Adrenal gland (tissue), 12 donors: Measurements from ENCODE around the gene OTC. TPM values are rescaled to one million over a fixed set of nuclear protein-coding genes. Genes with fewer than 3 reads are reported as not detected.
A peak's percentile ranks its signal among the peaks of the same experiment; 100 is the strongest.

Source experiments
- DNase-seq, 7 donors: peaks; one replicate each; pipeline ENCODE4 v3.0.0-alpha.2; 2019 to 2020
- H3K27ac ChIP-seq, 5 donors: fragments of 200-600 bp; sonication (generic) in 4 of 5; 1 replicate in 3 of 5; 2 replicates in 2 of 5; pipeline versions ENCODE4 v1.5.1 to v1.8.0; 2016 to 2020; ENCODE audit warnings: mild to moderate bottlenecking in 1 of 5
- H3K27me3 ChIP-seq: fragments of 200-600 bp; 2 replicates; pipeline ENCODE4 v1.8.0; 2021
- H3K36me3 ChIP-seq, 2 donors: fragments of 200-600 bp; replicated peaks in 1 of 2; 1 replicate in 1 of 2; 2 replicates in 1 of 2; pipeline versions ENCODE4 v1.5.1 to v1.8.0; 2018 to 2022
- H3K4me1 ChIP-seq, 2 donors: fragments of 200-600 bp; replicated peaks in 1 of 2; 1 replicate in 1 of 2; 2 replicates in 1 of 2; pipeline versions ENCODE4 v1.5.1 to v1.8.0; 2018 to 2021
- H3K4me3 ChIP-seq, 4 donors: fragments of 200-600 bp; sonication (generic) in 3 of 4; one replicate each; pipeline ENCODE4 v1.5.1; 2016 to 2018
- H3K9me3 ChIP-seq, 3 donors: fragments of 200-600 bp; sonication (generic) in 1 of 3; replicated peaks in 1 of 3; 1 replicate in 2 of 3; 2 replicates in 1 of 3; pipeline versions ENCODE4 v1.5.1 to v1.8.0; 2016 to 2021
- POLR2A ChIP-seq, 2 donors: fragments of 450-650 bp; IDR thresholded peaks; one replicate each; pipeline ENCODE4 v1.6.1; 2017; ENCODE audit warnings: antibody characterized with exemption in 2 of 2, mild to moderate bottlenecking in 2 of 2, moderate library complexity in 1 of 2
- WGBS, 4 donors: extraction: QIAGEN DNeasy Blood & Tissue Kit in 2 of 4; methylation state at CpG; one replicate each; pipeline versions ENCODE4 v1.1.5 to v1.1.7; 2013 to 2017; 5-methylcytosine and 5-hydroxymethylcytosine counted together
- intact Hi-C, 2 donors: fragments of 100-400 bp; cut with DNase I; formaldehyde crosslinking; loops; one replicate each; pipeline versions ENCODE4 v1.14.1 to v1.15.0; 2022 to 2023
- polyA plus RNA-seq, 3 donors: library from polyadenylated mRNA; stranded (reverse); fragments of 200-250 nt in 2 of 3; fragments of 350-450 nt in 1 of 3; fragmentation: Illumina TruSeq in 1 of 3; extraction: RNeasy Lipid Tissue Mini Kit (QIAGEN cat#74804) in 1 of 3; gene quantifications; one replicate each; pipeline ENCODE4 v1.2.3, GENCODE V29; 2013 to 2014
- total RNA-seq, 9 donors: library from RNA; depleted of rRNA in 4 of 9; stranded (reverse); fragments of >200 nt in 4 of 9; fragments of 120-200 nt in 1 of 9; fragmentation: NEBNext Ultra II Directional in 1 of 9; extraction: Animal tissue kit (Norgen Biotek cat#: 25700) in 1 of 9; gene quantifications; one replicate each; pipeline versions ENCODE4 v1.1.0 to v1.2.4, GENCODE V29; 2013 to 2023
- TF ChIP-seq, protein P1 (sequence below), 6 experiments: fragments of 450-650 bp in 4 of 6; fragments of 200-600 bp in 2 of 6; sonication (generic) in 1 of 6; IDR thresholded peaks; 1 replicate in 5 of 6; 2 replicates in 1 of 6; pipeline versions ENCODE4 v1.5.1 to v1.8.0; 2016 to 2021; ENCODE audit warnings: antibody characterized with exemption in 6 of 6, mild to moderate bottlenecking in 2 of 6, moderate library complexity in 1 of 6
- donor health status: healthy with polysubstance abuse.
- donor health status: Bipolar disorder and iron deficiency.
- donor health status: DM: yes; HTN: yes; CAD: no.
- donor health status: DM: no; HTN: no; CAD: no.
- donor health status: DM: no; HTN: no; CAD: no.
- donor health status: DM: yes; HTN: yes; CAD: no.

OTC gene
- total and polyA plus RNA-seq, 12 donors, result 0.14 to 0.54 (median 0.21) TPM; not detected in 8

DNA sequence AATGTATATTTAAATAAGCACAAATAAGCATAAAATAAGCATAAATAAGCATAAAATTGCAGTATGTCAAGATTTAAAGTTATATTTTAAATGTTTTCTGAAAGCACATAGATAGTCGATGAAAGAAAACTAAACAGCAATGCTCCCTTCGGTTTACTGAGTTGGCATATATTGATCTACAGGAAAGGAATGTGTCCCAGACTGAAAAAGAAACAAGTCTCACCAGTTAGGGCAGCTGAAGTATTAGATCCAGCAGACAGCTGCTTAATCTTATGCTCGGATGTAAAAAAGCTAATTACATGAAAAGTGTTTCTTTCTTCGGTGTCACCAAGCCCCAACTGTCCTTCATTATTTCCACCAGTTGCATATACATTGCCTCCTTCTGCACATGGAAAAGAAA, 33.8 kb upstream of the OTC start:
- intact Hi-C loops, result no loop called here
- TF ChIP-seq POLR2A (IDR thresholded peaks at IDR 0.05), result no peak
- TF ChIP-seq, protein P1, sequence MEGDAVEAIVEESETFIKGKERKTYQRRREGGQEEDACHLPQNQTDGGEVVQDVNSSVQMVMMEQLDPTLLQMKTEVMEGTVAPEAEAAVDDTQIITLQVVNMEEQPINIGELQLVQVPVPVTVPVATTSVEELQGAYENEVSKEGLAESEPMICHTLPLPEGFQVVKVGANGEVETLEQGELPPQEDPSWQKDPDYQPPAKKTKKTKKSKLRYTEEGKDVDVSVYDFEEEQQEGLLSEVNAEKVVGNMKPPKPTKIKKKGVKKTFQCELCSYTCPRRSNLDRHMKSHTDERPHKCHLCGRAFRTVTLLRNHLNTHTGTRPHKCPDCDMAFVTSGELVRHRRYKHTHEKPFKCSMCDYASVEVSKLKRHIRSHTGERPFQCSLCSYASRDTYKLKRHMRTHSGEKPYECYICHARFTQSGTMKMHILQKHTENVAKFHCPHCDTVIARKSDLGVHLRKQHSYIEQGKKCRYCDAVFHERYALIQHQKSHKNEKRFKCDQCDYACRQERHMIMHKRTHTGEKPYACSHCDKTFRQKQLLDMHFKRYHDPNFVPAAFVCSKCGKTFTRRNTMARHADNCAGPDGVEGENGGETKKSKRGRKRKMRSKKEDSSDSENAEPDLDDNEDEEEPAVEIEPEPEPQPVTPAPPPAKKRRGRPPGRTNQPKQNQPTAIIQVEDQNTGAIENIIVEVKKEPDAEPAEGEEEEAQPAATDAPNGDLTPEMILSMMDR (IDR thresholded peaks at IDR 0.05), result no peak
- no peaks in the 10 kb centered on the region for H3K36me3 ChIP-seq
- H3K4me1 ChIP-seq, result no peaks in the 10 kb centered on the region
- no peak overlapping the region for H3K4me3 ChIP-seq
- WGBS, 4 donors, result 81 to 89% (median 86%) methylated on average over 4 of the region's 4 CpGs
- H3K27me3 ChIP-seq, result no peaks in the 10 kb centered on the region
- no peaks in the 10 kb centered on the region for H3K9me3 ChIP-seq
- H3K27ac ChIP-seq, result no peak overlapping the region
- no peak for DNase-seq

DNA sequence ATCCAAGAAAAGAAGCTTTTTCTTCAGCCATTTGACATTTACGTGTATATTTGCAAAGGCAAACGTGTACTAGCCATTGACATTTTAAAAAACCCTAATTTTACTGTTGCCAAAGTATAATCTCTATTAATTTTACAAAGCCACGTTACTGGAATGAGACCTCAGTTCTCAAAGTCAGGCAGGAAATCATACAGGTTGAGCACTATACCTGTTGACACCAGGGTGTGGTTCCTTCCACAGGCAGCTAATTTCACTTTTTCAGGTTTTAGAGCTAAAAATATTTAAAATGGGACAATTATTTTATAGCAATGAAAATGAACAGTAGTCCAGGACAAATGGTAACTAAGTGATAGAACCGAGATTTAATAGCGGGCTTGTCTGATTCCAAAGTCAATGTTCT, 31.6 kb upstream of the OTC start:
- no peak for DNase-seq
- Histone ChIP-seq H3K4me1 (no peaks in the 10 kb centered on the region), H3K27ac (no peak overlapping the region), H3K27me3 (no peaks in the 10 kb centered on the region), H3K4me3 (no peak overlapping the region), H3K36me3 (no peaks in the 10 kb centered on the region), H3K9me3 (no peaks in the 10 kb centered on the region)
- intact Hi-C loops, result no loop called here
- TF ChIP-seq, protein P1 (IDR thresholded peaks at IDR 0.05), result no peak
- TF ChIP-seq POLR2A (IDR thresholded peaks at IDR 0.05), result no peak
- WGBS, 4 donors, result 73 to 98% (median 89%) methylated on average over 5 of the region's 5 CpGs

DNA sequence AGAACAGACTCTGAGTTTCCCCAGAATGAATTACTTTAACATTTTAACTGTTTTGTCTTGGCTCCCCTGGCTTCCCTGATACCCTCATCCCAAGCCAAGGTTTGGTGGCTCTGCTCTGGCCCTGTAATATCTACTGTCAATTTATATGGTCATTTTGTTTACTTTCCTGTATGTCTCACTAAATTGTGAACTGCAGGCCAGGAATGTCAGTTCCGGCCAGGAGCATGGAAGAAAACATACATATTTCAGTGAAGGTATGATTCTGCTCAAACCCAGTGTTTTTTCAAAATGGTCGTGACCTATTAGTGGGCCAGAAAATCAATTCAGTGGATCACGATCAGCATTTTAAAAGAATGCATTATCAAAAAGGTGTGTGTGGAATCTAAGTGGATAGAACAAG, 26.3 kb upstream of the OTC start:
- Histone ChIP-seq H3K4me1 (no peaks in the 10 kb centered on the region), H3K36me3 (no peaks in the 10 kb centered on the region), H3K4me3 (peak overlapping the region in 1 of 4 donors; percentile 71), H3K9me3 (no peaks in the 10 kb centered on the region), H3K27ac (peak overlapping the region in 2 of 5 donors; percentile 71 to 94), H3K27me3 (no peaks in the 10 kb centered on the region)
- 42 to 64% (median 58%) methylated on average over 3 of the region's 3 CpGs for WGBS, 4 donors
- intact Hi-C loops, result no loop called here
- no peak for DNase-seq
- TF ChIP-seq, protein P1 (IDR thresholded peaks at IDR 0.05), result no peak
- TF ChIP-seq POLR2A (IDR thresholded peaks at IDR 0.05), result no peak

DNA sequence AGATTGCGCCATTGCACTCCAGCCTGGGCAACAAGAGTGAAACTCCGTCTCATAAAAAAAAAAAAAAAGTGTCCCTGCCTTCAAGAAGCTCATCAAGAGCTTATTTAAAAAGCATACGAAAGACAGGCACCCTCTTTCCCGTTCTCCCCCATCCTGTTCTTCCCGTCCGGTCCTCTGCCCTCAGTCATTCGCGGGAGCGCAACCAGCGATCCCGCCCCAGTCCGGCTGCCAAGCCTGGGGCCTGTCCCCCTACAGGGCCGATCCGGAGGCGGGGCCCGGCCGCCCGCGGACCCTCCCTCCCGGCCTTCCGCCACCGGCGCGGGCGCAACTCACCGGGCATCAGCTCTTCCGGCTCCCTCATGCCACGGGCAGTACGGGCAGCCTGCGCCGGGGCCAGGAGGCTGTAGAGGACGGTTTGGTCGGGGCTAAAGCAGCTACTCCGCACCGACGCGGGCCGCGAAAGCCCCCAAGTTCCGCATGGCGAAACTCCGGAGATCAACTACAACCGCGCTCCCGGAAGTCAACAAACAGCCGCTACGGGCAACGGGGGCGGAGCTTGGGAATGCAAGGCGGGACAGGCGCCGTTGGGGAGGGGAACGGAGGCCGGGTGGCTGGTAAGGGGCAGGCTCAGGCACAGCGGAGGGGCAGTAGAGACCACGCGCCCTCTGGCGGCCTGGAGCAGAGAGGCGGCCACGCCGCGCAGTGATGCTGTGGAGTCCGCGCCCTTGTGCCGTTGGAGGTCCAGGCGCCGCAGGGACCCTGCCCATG, 25.2 kb upstream of the OTC start, which contains the start of gene RPGR:
Gene RPGR (minus strand): TSS at position 503 of the 768 bp plus-strand sequence. CDS start 142 bp downstream, at position 361.
- peak in 1 of 2 donors; percentile 41 for TF ChIP-seq POLR2A (IDR thresholded peaks at IDR 0.05)
- TF ChIP-seq, protein P1 (IDR thresholded peaks at IDR 0.05), result peak; percentile 46 to 82 (median 72)
- intact Hi-C loops, result no loop called here
- WGBS, 4 donors, result 1 to 36% (median 32%) methylated on average over 34 to 67 of the region's 67 CpGs; no CpG with 5 or more reads in 1 of the 4 donors

More for the DNA sequence above, 25.2 kb upstream of the OTC start, which contains the start of gene RPGR:
- H3K9me3 ChIP-seq, result no peaks in the 10 kb centered on the region
- no peaks in the 10 kb centered on the region for H3K27me3 ChIP-seq
- H3K36me3 ChIP-seq, result no peaks in the 10 kb centered on the region
- no peaks in the 10 kb centered on the region for H3K4me1 ChIP-seq
- DNase-seq, result peak; percentile 92 to 97 (median 95)
- H3K27ac ChIP-seq, result peak within 1 kb of the TSS in 4 of 5 donors; percentile 68 to 94 (median 72)
- peak within 1 kb of the TSS; percentile 4 to 94 (median 66) for H3K4me3 ChIP-seq
